NOMO-1 (cell line): ENCODE measurements around the gene OR2B6.

Source experiments
- DNase-seq, 2 experiments: peaks; one replicate each; lab custom pipeline; 2025; ENCODE audit not compliant: unreplicated experiment in 2 of 2; lab: John Stamatoyannopoulos, UW

The OR2B6 gene

GRCh38 chr6:27994616-27995015, 37.6 kb downstream of the OR2B6 start:
- DNase-seq = no peak

- DNase-seq = no peak
Measured at GRCh38 chr6:28000351-28001045, 43.5 kb downstream of the OR2B6 start.

- no peak for DNase-seq
Measured at GRCh38 chr6:28001351-28001750, 44.3 kb downstream of the OR2B6 start.

- DNase-seq = no peak
Measured at GRCh38 chr6:28001751-28002150, 44.7 kb downstream of the OR2B6 start.

- DNase-seq = no peak
Measured at GRCh38 chr6:28002161-28002560, 45.1 kb downstream of the OR2B6 start.

GRCh38 chr6:28003059-28003458, 46.0 kb downstream of the OR2B6 start:
- no peak for DNase-seq

GRCh38 chr6:28003661-28004060, 46.6 kb downstream of the OR2B6 start:
- DNase-seq = no peak

- DNase-seq = no peak
Measured at GRCh38 chr6:28004350-28005151, 47.5 kb downstream of the OR2B6 start.

- DNase-seq = no peak
Measured at GRCh38 chr6:28005152-28005890, 48.3 kb downstream of the OR2B6 start.

- DNase-seq = no peak
Measured at GRCh38 chr6:28005975-28006374, 48.9 kb downstream of the OR2B6 start.
